GM21390 (cell line): ENCODE measurements around the gene CCDC78.
"Not testable (repeated sequence)": the region's sequence is repeated elsewhere in the genome, so short reads cannot be mapped to it uniquely, and the experiment has no call there.

Experiments
- ATAC-seq: cut with Tn5 transposase; IDR thresholded peaks from one replicate; pipeline ENCODE4 v1.9.1; 2021; ENCODE audit not compliant: unreplicated experiment

The CCDC78 gene

DNA sequence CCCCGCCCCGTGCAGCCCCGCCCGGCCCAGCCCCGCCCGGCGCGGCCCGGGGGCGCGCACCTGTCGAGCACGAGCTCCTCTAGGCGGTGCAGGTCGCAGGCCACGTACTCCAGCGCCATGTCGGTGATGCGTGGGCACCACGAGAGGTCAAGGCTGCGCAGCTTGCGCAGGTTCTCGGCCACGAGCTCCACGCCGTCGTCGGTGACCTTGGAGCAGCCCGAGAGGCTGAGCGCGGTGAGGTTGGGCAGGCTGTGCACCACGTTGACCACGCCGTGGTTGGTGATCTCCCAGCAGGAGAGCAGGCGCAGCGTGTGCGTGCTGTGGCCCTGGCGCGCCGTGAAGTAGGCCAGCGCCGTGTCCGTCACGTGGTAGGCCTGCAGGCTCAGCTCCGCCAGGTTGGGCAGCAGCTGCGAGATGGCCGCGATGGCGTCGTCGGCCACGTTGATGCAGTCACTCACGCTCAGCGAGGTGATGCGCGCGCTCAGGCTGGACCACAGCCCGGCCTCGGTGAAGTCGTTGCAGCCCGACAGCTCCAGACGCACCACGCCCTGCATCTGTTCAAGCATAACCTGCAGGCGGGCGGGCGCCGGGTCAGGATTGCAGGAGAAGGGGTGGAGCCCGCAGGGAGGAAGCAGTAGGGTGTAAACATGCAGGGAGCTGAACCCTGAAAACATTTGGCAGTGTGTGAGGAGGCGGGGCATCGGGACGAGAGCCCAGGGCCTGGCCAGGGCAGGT is 30.7 kb downstream of the CCDC78 start:
- no peak for ATAC-seq

DNA sequence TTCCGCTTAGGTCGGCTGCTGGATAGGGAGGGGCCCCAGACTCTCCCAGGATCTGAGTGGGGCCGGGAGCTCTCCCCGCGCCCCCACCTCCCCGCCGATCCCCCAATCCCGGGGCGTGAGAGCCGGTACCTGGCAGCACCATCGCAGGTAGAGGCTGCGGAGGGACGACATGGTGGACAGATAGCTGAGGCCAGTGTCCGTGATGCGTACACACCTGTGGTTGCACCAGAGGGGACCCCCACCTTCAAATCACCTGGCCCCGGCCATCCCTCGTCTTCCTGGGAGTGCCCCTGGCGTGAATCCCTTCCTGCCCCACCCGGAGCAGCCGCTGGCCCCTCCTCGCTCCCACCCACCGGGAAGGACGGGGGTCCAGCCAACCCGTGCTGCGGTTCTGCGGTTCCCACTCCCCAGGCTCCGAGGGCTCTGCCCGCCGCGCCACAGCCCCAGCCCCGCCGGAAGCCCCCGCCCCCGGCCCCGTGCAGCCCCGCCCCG is 31.3 kb downstream of the CCDC78 start:
- ATAC-seq: no peak

DNA sequence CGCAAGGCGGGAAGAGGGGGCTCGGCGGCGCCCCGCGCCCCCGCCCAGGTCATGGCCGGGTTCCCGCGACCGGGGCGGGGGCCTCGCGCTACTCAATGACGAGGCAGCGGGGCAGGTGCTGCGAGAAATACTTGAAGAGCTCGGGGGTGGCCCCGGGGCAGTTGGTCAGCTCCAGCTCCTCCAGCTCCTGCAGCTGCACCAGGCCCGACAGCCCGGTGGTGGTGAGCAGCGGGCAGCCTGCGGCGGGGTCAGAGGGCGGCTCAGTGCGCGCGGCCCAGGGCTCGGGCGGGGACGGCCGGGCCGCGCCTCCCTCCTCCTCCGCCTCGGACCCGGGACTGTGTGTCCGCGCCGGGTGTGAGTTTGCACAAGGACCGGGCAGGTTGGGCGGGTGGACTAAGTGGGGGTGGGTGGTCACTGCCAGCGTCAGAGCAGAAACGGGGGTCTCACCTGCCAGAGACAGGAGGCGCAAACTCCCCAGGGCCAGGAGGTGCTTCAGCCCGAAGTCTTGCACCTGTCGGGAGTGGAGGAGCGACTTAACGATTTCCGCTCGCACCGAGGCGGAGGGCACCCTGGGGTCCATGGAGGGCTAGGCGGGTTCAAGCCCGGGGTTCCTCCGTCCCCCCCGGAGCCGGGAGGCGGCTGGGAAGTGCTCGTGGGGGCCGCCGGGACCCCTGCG is 31.9 kb downstream of the CCDC78 start:
- no peak for ATAC-seq

DNA sequence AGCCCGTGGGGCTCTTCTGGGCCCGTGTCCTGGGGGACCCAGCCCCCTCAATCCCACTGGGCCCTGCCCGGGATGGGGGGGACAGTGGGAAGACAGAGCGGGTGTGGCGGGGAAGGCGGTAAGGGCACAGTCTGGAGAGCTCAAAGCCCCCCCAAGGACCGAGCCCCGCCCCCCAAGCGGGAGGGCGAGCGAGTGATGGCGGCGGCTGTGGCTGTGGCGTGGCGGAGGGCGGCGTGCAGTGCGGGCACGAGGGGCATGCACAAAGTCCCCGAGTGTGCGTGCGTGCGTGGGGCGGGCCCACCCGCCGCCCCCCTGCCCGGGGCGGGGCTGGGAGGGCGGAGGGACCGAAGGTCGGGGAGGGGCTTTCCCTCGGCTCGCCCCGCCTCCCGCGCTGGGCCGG is 32.5 kb downstream of the CCDC78 start:
- no peak for ATAC-seq

DNA sequence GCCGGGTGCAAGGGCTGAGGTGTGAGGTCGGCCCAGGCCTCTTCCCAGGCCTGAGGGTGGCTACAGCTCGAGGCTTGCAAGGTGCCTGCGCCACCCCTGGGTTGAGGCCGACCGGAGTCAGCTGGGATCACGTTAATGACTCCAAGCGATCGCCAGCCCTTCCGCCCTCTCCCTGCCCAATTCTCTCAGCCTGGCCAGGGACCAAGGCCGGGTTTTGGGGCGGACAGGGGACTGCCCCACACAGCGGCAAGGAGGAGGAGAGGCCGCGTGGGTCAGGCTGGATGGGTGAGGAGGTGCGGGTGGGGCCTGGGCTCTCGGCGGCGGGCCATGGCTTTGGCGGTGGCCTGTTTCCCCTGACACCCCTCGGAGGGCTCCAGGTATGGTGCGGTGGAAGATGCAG is 32.9 kb downstream of the CCDC78 start:
- no peak for ATAC-seq

DNA sequence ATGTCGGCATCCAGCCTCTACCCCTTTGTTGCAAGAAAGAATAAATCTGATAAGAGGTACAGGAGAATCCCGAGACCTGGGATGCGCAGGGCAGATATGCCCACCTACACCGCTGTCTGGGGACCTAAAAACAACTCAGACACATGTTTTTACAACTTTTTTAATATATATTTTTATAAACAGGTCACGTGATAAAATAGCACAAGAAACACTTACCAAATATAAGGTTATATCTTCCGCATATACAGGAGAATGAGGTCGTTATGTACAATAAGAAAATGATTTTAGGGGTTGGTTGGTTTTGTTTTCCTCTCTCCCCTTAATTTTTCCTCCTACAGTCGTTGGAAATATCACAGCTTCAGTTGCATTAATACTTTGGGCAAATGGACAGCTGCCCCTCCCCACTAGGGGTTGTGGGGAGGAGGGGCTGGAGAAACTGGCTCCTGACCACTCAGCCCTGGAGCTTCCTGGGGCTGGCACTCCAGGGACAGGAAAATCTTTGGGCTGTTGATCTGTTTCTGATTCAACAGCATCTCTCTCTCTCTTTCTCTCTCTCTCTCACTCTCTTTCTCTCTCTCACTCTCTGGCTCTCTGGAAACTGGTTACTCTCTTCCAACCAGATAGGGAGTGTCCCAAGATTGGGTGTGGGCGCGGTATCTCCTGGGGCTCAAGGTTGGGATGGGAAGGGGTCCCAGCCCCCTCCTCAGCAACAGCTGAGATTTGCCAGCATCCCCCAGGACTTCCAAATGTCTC is 33.7 kb downstream of the CCDC78 start:
- ATAC-seq: no peak

DNA sequence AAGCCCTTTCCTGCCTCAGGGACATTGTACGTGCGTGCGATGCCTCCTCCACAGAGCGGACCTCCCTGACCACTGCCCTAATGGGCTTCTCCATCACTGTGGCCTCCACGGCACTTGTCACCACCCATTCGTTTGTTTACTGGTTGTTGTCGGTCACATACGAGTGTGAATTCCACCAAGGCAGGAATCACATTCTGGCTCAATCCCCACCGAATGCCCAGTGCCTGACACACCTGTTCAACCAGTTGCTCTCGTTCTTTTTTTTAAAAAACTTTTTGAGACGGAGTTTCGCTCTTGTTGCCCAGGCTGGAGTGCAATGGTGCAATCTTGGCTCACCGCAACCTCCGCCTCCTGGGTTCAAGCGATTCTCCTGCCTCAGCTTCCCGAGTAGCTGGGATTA is 35.0 kb downstream of the CCDC78 start:
- ATAC-seq: not testable (repeated sequence)

DNA sequence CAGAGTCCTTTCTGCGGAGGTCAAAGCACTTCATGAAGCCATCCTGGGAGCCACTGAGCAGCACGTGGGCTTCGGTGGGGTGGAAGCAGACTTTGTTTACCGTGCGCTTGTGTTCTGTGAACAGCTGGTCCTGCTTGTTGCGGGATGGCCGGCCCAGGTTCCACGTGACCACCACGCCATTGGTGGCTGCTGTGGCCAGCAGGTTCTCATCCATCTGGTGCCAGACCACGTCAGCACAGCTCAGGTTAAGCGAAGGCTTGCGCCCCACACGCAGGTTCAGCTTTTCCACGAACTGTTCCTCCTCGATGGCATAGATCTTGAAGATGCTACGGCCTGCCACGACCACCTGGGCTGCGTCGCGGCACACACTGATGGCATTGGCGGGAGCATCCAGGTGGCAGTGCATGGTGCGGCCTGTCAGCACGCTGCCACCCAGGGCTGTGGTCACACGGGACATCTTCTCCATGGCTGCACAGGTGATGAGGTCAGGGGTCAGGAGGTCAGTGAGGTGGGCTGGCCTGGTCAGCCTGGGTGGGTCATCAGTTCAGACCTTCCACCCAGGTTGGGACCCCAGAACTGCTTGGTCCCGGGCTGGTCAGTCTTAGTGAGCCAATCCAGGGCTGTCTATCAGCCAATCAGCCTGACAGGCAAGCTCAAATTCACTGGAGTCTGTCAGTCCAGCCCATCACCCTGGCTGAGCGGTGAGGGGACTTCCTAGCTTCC is 36.9 kb downstream of the CCDC78 start:
- ATAC-seq: no peak

DNA sequence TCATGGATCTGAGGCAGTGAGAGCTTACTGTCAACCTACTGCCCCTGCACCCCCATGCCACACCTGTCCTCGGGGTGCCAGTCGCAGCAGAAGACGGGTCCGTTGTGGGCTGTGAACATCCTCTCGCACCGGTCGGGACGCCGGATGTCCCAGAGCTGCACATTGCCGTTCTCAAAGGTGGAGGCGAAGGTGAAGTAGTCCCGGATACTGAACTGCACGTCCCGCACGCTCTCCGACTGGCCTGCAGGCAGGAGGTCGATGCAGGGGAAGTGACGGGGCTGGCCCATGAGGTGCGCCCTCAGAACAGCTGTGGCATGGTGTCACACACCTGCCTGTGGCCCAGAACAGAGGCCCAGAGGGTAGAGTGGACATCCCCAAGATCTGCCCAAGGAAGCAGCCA is 38.7 kb downstream of the CCDC78 start:
- no peak for ATAC-seq

DNA sequence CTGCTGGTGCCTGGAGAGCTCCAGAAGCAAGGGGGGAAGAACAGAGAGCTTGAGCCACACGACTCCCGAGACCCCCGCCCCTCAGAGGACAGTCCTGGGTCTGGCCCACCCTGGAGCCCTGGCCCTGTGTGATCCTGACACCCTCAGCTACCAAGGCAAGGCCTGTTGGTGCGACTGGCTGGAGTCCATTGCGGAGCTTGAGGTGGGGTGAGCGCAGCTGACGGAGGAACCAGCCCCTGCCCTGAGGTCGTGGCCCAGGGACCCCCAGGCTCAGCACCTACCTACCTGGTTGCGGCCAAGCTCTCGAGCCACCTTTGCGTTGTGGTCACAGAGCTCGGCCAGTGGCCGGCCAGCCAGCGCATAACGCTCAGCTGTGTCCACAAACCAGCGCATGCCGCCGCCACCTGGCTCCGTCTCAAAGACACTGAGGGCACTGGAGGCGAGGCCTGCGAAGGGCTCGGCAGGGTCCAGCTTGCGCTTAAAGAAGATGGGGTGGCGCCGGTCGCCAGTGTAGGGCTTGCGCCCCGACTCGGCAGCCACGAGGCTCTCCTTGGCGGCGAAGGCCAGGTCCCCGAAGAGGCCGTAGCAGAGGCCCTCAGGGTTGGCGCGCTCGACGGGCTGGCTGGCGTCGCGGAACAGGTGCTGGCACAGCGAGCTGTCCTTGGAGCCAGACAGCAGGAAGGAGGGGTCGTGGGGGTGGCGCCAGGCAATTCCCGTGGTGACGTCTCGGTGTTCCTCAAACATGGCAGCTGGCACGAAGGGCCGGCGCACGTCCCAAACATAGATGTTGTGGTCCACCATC is 39.6 kb downstream of the CCDC78 start:
- no peak for ATAC-seq

DNA sequence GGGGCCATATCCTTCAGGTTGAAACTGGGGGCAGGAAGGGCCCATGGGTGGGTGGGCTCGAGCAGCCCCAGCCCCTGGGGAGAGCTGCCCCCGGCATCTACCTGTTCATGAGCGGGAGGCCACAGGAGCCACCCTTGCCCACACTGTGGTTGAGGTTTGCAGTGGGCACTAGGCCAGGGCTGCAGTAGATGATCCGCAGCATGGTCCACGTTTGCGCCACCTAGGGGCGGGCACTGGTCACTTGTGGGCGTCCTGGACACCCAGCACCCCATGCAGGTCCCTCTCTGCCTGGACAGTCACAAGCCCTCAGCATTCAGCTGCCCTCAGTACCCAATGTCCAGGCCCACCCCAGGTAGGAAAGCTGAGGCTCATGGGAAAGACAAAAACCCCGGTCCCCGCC is 40.3 kb downstream of the CCDC78 start:
- ATAC-seq: no peak

DNA sequence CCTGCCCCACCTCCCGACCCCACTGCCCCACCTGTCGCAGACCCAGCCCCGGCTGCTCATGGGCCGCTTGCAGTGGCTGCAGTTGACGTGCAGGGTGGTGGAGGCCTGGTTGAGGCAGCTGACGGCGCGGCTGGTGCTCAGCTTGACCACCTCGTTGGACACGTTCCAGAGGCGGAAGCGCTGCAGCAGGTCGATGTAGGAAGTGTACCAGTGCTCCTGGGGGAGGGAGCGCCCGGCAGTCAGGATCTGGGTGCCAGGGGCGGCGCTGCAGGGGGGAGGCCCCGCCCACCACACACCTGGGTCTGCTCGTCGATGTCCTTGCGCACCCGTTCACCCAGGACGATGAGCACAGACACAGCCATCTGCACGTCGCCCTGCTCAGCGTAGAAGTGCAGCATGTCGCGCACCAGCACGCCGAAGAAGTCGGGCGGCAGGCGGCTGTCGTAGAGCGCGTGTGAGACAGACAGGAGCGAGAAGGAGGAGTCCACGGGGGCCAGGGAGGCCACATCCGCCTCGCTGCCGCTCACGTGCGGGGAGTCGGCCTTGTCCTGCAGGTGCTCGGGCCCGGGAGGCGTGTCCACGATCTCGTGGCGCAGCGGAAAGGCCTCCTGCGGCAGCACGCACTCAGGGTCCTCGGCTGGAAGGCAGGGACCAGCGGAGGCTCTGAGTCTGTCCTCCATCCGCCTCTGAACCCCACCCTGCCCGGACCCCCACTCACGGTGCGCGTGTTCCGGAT is 41.1 kb downstream of the CCDC78 start:
- no peak for ATAC-seq

DNA sequence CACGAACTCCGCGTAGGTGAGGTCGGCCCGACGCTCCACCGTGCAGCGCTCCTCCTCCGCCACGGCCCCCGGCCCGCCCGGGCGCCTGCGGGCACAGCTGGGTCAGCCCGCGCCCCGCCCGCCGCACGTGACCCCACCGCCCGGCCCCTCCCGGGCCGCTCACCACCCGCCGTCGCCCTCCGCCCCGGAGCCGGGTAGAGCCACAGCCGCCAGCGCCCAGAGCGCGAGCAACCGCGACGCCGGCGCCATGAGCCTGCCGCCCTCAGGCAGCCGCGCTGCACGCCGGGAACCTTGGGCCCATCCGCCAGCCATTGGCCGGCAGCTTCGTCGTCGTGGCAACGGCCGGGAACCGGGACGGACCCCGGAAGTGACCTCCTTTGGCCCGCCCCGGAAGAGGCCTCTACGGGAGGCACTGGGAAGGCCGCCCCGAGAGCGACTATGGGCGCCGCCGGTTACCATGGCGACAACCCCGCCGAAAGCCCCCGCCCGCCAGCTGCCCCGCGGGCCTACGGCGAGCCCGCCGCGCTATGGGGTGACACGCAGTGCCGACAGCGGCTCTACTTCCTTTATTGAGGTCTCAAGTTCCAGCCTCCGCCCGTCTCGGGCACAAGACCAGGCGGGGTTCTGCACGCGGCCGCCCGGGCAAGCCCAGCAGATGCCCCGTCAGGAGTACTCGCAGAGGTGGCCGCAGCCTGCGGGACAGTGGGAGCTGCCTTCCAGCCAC is 42.0 kb downstream of the CCDC78 start, which contains the start of gene JMJD8:
Gene JMJD8 (minus strand): TSS at position 264 of the 724 bp plus-strand sequence. CDS start 15 bp downstream, at position 249.
- peak; percentile 72 for ATAC-seq

DNA sequence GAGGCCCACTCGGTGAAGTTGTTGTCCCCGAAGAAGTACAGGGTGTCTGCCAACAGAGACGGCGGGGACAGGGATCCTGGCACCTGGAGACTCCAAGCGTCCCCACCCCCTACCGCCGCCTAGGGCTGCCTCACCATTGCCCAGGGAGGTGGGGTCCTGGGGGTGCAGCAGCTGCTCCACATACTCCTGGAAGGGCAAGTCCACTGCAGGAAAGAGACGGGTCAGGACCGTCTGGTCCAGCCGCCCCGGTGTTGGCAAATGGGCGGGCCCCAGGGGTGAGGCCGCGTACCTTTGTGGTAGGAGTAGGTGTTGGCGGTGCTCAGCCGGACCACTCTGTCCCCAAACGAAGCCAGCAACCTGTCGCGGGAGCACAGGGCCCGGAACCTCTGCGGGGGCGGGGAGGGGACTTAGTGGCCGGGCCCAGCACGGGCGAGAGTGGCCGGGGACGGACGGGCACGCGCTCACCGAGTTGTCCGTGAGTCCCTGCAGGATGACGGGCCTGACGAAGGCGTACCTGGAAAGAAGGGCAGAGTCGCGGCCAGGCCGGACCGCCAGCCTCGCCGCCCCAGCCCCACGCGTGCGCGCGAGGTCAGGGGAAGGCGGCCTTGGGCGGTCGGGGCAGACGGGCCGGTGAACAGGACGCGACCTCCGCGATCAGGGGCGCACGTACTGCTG is 42.7 kb downstream of the CCDC78 start:
- ATAC-seq: no peak

DNA sequence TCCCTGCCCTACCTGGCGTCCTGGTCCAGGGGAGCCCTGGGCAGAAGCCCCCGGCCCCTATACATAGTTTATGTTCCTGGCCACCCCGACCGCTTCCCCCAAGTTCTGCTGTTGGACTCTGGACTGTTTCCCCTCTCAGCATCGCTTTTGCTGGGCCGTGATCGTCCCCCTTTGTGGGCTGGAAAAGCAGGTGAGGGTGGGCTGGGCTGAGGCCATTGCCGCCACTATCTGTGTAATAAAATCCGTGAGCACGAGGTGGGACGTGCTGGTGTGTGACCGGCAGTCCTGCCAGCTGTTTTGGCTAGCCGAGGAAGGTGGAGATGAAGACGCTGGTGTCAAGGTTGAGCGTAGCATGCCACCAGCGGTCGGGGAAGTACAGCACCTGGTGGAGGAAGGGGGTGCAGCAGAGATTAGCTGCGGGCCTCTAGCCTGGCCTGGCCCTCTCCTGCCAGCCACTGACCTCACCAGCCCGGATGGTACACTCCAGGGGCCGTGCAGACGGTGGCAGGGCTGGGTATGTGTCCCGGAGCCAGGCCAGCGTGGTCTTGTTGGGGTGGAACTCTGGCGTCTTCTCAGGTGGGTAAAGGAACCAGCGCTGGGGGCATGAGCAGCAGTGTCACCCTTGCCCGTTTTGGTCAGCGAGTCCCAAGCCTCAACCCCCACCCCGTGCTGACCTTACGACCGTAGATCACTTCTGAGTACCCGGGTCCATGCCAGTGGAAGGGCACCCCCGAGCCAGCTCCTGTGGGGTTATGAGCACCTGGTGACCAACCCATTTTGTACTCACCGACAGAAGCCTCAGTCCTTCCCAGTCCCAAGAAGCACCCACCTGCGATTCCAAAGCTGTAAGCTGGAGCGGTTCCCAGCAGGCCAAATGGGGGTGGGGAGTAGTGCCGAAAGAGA is 43.5 kb downstream of the CCDC78 start:
- ATAC-seq: no peak

DNA sequence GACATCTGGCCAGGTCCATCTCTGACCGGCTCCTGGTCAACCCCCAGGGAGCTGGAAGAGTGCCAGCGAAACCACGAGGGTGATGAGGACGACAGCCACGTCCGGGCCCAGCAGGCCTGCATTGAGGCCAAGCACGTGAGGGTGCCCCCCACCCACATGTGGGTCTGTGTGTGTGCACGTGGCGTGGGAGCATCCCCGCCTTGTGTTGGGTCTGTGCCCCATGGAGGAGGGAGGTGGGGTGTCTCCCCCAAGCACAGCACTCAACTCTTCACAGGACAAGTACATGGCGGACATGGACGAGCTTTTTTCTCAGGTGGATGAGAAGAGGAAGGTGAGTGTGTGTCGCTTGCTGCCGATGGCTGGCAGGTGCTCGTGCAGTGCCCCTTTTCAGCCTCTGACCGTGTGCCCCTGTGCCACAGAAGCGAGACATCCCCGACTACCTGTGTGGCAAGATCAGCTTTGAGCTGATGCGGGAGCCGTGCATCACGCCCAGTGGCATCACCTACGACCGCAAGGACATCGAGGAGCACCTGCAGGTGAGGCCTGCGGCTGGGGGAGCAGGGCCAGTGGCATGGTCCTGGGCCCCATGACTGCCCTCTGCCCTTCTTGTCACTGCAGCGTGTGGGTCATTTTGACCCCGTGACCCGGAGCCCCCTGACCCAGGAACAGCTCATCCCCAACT is 44.4 kb downstream of the CCDC78 start:
- no peak for ATAC-seq
